ENCODE data around the gene BNC2.
"Not testable (repeated sequence)": the region's sequence is repeated elsewhere in the genome, so short reads cannot be mapped to it uniquely, and the experiment has no call there.

Gene BNC2

DNA sequence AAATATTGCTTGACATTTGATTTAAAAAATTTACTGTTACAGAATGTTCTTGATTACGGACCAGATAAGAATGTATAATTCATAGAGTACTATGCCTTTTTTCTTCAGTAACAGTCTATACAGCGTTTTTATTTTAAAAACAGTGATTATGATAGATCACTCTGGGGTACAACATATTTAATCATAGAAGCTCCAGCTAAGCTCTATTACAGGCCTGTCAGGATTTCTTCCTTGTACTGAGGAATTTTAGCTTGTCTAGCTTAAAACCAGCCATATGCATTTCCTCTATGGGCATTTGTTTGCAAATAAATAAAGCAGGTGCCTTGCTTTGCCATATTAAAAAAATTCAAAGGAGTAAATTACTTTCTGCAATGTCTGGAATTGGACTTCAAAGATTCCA lies 423.8 kb downstream of the BNC2 start:
- TF ChIP-seq, protein P1, sequence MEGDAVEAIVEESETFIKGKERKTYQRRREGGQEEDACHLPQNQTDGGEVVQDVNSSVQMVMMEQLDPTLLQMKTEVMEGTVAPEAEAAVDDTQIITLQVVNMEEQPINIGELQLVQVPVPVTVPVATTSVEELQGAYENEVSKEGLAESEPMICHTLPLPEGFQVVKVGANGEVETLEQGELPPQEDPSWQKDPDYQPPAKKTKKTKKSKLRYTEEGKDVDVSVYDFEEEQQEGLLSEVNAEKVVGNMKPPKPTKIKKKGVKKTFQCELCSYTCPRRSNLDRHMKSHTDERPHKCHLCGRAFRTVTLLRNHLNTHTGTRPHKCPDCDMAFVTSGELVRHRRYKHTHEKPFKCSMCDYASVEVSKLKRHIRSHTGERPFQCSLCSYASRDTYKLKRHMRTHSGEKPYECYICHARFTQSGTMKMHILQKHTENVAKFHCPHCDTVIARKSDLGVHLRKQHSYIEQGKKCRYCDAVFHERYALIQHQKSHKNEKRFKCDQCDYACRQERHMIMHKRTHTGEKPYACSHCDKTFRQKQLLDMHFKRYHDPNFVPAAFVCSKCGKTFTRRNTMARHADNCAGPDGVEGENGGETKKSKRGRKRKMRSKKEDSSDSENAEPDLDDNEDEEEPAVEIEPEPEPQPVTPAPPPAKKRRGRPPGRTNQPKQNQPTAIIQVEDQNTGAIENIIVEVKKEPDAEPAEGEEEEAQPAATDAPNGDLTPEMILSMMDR (IDR thresholded peaks at IDR 0.05; ENCODE audit: insufficient read depth, low read length, missing control alignments): no peak
- CTCF ChIA-PET: no interaction called here

DNA sequence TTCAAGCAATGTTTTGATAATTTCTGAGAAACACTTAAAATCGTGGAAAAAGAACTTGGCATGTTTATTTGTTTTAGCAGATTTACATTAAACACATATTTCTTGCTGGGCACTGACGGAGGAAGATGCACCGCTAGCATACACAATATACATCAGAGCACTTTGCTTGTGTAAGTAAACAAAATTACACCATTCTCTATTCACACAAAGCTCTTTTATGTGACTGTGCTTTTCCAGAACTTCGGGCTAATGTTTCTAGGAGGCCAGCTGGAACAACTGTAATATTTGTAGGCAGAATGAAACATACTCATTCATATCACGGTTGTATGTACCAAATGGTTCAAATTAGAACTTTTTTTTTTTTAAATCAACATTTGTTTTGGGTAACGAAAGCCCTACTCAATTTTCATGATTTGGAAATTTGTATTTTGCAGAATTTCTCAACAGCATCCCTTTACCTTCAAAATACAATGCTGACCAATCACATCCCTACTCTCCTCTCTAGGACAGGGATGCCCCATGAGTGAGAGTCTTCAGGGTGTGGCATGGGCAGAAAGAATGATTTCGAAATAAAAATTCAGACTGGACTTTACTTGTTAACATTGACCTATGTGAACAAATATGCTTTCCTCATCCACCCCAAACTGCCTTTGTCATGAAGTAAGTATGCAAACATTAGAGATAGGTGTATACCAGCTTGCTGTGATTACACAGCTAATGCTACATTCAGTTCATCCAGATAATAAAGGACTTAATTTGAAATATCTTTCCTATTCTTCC lies 425.1 kb downstream of the BNC2 start:
- no peak overlapping the region for H3K4me3 ChIP-seq (ENCODE audit: low read depth, low read length)
- ChIA-PET CTCF (interaction anchor here (2.1 kb wide), 1 partner anchor 10 kb away, joined by 5 read pairs; no protein-coding TSS in a partner anchor), POLR2A (no interaction called here)
- DNase-seq (ENCODE audit: low read depth, low spot score): no peak
- TF ChIP-seq, protein P1 (IDR thresholded peaks at IDR 0.05; ENCODE audit: insufficient read depth, low read length, missing control alignments): no peak

More for the DNA sequence above, 423.8 kb downstream of the BNC2 start:
- no peak for DNase-seq (ENCODE audit: low read depth, low spot score)
- H3K4me3 ChIP-seq (ENCODE audit: low read depth, low read length): no peak overlapping the region
- POLR2A ChIA-PET: no interaction called here

DNA sequence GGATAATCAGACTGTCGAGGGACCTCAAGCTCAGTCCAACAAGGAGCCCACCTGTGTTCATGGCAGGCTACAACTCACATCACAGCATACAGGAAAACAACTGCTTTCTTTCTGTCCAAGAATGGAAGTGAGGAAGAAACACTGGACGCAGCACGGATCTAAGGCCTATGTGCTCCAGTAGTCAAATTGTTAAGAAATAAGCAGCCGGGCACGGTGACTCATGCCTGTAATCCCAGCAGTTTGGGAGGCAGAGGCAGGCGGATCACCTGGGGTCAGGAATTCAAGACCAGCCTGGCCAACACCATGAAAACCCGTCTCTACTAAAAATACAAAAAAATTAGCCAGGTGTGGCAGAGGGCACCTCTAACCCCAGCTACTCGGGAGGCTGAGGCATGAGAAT lies 427.8 kb downstream of the BNC2 start:
- POLR2A ChIA-PET: no interaction called here
- TF ChIP-seq, protein P1 (IDR thresholded peaks at IDR 0.05; ENCODE audit: insufficient read depth, low read length, missing control alignments): no peak
- DNase-seq (ENCODE audit: low read depth, low spot score): no peak
- CTCF ChIA-PET: no interaction called here
- no peak overlapping the region for H3K4me3 ChIP-seq (ENCODE audit: low read depth, low read length)

DNA sequence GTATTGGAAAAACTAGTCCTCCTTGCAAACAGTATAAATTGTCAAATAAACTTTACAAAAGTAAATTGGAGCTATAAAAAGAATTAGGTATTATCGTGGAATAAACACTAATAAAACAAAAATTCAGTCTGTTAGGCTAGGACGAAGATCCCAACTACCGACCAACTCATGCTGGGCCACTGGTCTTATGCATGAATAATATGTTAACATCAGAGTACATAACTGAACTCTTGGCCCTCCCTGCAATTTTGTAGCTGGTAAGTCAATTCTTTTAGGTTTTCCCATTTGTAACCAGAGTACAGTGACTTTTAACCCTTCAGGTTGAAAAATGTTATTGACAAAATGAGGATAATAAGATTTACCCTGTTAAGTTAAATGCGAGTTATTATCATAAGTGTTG lies 428.7 kb downstream of the BNC2 start:
- TF ChIP-seq, protein P1 (IDR thresholded peaks at IDR 0.05; ENCODE audit: insufficient read depth, low read length, missing control alignments): no peak
- no peak for DNase-seq (ENCODE audit: low read depth, low spot score)
- CTCF ChIA-PET: no interaction called here
- POLR2A ChIA-PET: no interaction called here
- no peak overlapping the region for H3K4me3 ChIP-seq (ENCODE audit: low read depth, low read length)

DNA sequence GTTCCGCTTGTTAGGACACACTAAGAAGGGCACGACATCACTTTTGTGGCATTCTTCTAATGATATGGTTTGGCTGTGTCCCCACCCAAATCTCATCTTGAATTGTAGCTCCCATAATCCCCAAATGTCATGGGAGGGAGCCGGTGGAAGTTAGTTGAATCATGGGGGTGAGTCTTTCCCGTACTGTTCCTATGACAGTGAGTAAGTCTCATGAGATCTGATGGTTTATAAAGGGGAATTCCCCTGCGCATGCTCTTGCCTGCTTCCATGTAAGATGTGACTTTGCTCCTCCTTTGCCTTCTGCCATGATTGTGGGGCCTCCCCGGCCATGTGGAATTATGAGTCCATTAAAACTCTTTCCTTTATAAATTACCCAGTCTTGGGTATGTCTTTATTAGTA lies 431.6 kb downstream of the BNC2 start:
- POLR2A ChIA-PET; CTCF ChIA-PET; H3K4me3 ChIP-seq (ENCODE audit: low read depth, low read length); DNase-seq (ENCODE audit: low read depth, low spot score): not testable (repeated sequence)

DNA sequence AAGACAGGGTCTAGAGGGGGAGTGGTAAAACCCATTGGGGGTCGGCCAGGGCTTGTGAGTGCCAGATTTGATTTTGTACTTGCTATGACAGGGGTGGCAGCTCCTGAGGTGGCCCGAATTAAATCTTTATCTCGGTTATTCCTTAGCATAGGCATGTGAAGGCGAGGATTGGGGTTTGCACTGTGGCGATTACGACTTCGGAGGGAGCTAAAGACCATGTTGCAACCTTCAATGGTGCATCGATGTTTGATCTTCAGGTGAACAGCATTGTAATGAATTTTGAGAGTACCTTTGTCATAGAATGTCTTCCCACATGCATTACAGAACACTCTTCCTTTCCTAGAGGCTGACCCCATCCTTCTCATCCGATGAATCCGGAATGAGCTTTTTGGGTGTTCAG lies 433.9 kb downstream of the BNC2 start:
- TF ChIP-seq, protein P1 (IDR thresholded peaks at IDR 0.05; ENCODE audit: insufficient read depth, low read length, missing control alignments): no peak
- POLR2A ChIA-PET: no interaction called here
- CTCF ChIA-PET: interaction anchor here (0.6 kb wide), 1 partner anchor 46 kb away, joined by 3 read pairs; no protein-coding TSS in a partner anchor
- no peak overlapping the region for H3K4me3 ChIP-seq (ENCODE audit: low read depth, low read length)
- no peak for DNase-seq (ENCODE audit: low read depth, low spot score)

DNA sequence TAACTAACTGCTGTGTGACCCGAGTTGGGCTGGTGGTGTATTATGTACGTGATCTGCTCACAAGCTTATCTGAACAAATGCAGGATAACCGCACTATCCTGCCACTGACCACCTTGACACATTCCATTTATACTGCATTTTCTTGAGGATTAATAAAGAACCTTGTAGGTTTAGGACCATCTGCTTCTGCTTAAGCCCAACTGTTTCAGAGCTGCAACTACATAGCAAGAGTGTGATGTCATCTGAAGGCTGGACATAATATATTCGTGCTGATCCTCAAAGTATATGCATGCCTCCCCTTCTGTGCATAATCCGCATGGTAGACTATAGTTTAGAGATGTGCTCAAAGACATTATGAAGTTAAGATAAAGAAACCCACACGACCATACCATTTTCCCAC lies 435.9 kb downstream of the BNC2 start:
- TF ChIP-seq, protein P1 (IDR thresholded peaks at IDR 0.05; ENCODE audit: insufficient read depth, low read length, missing control alignments): no peak
- no peak for DNase-seq (ENCODE audit: low read depth, low spot score)
- CTCF ChIA-PET: no interaction called here
- POLR2A ChIA-PET: interaction anchor here (0.5 kb wide), 1 partner anchor 520 kb away, joined by 4 read pairs; no protein-coding TSS in a partner anchor
- H3K4me3 ChIP-seq (ENCODE audit: low read depth, low read length): no peak overlapping the region

All from AG04449 (cell line).